HS-27A (cell line): ENCODE measurements around the gene RDH16.

Source experiments
- DNase-seq: peaks from one replicate; pipeline ENCODE4 v3.0.0-alpha.2; 2012; ENCODE audit warnings: low read depth, missing footprints

RDH16 gene, protein sequence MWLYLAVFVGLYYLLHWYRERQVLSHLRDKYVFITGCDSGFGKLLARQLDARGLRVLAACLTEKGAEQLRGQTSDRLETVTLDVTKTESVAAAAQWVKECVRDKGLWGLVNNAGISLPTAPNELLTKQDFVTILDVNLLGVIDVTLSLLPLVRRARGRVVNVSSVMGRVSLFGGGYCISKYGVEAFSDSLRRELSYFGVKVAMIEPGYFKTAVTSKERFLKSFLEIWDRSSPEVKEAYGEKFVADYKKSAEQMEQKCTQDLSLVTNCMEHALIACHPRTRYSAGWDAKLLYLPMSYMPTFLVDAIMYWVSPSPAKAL

GRCh38 chr12:56957229-56958052 lies at the start of gene RDH16:
Gene RDH16 (minus strand): TSS chr12:56957608. CDS start chr12:56957462, 146 bp downstream.
- no peak for DNase-seq

DNA sequence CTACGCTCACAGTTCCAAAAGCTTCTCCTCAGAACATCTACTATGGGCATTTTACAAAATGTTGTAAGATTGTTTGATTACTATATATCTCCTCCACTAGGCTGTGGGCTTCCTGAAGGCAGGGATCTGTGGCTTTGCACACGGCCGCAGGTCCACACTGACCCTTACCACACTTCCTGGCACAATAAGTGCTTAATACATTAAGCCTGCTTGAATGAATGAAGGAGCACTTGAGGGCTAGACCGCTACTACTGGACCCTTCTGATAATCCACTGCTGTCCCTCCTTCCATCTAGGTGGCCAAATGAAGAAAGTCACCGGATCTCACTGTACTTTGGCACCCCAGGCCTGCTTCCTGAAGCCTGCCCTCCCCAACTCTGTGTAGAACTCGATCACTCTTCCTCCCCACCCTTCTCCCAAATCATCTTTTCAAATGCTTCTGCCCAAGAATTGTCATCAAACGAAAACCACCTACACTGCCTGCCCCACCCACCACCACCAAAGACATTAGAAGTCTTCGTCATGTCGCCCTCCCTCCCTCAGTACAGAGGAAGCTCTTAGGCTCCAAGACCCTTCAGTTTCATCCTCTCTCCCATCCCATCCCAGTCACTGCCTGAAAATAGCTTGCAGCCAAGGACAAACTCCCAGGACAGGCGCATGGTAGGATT lies 49.5 kb upstream of the RDH16 start:
- DNase-seq: no peak

GRCh38 chr12:57005980-57006808 lies 48.8 kb upstream of the RDH16 start, which contains the start of gene ZBTB39:
Gene ZBTB39 (minus strand): TSS chr12:57006546. CDS start chr12:57004917, 1,629 bp downstream.
- DNase-seq: no peak

GRCh38 chr12:57004651-57005050 lies 47.2 kb upstream of the RDH16 start:
- DNase-seq: no peak

DNA sequence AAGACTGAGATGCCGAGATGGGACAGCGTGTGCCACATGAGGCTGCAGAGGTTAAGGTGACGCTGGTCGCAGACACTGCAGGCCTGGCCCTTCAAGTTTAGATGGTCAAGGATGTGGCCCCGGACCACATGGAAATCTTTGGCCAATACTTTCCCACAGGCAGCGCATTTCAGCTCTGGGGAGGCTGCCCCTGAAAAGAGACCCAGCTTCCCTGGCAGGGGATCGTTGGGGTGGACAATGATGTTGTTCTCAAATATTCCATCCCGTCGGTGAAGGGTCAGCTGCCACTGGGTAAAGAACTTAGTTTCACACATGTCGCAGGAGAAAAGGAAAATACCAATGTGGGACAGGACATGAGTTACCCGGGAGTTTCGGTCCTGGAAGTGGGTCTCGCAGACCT lies 46.0 kb upstream of the RDH16 start:
- DNase-seq: no peak

DNA sequence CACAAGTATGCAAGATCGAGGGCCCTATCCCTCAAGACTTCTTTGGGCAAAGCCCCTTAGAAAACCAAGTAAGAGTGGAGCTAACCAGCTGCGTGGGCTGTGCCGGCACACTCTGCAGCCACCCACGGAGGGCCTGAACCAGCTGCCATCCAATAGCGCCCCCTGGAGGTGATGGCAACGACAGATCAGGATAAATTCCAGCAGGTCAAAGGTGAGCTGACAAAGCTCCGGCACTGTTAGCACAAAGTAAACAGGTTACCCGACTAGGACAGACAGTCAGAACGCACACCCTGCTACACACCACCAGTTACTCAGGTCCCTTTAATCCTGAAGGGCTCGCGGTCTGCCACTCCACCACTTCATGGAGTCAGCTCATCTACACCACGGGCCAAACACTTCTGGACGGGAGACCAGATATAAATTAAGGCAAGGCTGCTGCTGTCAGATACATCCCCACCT lies 44.1 kb upstream of the RDH16 start:
- no peak for DNase-seq

DNA sequence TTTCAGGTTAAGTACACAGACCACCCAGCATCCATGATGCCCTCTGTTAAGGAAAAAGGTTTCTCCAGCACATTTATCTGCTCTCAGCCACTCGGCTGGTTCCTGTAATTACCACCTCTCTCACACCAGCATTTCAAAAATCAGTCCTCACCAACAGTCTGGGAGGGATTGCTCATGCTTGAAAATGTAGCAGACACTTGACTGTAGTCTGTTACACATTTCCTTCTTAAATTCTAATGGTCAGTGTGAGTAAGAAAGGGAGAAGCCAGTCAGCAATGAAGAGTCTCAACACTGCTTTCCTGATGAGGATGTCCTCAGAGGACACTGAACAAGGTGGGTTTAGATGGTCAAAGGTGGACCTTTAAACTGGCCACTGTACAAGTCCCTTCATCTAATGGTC lies 43.0 kb upstream of the RDH16 start:
- no peak for DNase-seq

GRCh38 chr12:56999456-56999855 lies 42.0 kb upstream of the RDH16 start:
- DNase-seq: no peak

DNA sequence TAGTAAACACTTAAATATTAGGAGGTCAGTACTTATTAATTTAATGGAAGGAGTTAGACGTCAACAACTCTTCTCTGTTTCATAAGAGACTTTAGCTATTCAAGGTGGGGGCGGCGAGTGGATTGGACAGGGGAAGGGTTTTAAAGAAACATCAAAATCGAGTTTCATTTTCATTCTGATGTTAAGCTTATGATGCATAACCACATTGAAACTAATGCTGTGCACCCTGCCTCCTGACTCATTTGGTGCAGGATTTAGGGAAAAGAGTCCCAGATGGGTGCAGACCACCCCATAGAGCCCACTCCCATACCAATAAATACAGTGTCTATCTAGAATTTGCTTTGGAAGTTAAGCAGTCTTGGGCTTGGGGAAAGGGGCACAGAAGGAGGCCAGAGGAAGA lies 41.6 kb upstream of the RDH16 start:
- DNase-seq: no peak

- no peak for DNase-seq
Measured at GRCh38 chr12:56998316-56998715, 40.9 kb upstream of the RDH16 start.

DNA sequence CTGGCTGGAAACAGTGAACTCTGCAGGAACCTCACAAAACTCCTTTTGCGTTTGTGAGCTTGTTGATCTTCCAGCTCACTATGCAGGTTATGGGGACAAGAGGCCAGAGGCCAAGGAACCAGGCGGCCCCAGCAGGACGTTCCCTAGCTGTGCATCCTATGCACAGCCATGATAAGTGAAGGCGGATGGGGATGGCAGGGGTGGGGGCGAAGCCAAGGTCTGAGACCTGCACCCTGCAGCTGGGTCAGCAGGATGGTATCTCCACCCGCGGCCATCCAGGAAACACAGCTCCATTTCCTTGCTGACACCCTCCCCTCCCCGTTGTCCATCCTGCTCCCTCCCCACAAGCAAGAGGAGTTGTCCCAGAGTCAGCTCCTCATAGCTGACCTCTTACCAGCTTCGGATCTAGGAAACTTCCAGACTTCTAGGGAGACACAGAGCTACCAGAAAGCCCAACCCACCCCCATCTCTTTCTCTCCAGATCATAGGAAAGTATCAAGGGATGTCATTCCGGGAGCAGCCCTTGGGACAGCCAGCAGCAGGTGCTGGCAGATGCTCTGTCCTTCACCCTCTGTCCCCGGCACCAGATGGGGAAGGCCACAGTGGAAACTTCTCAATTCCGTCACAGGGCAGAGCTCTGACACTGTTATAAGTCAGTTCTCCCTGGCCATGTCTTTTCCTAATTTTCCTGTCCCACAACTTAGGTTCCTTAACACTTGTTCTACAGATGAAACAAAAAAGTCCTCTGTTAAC lies 39.6 kb upstream of the RDH16 start:
- no peak for DNase-seq

DNA sequence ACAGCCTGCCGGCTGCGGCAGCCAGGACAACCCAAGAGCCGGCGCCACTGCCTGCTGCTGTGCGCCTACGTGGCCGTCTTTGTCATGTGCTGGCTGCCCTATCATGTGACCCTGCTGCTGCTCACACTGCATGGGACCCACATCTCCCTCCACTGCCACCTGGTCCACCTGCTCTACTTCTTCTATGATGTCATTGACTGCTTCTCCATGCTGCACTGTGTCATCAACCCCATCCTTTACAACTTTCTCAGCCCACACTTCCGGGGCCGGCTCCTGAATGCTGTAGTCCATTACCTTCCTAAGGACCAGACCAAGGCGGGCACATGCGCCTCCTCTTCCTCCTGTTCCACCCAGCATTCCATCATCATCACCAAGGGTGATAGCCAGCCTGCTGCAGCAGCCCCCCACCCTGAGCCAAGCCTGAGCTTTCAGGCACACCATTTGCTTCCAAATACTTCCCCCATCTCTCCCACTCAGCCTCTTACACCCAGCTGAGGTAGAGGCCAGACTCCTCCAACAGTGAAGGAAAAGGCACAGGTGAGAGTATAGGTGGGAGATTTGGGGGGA lies 38.6 kb upstream of the RDH16 start:
- no peak for DNase-seq

DNA sequence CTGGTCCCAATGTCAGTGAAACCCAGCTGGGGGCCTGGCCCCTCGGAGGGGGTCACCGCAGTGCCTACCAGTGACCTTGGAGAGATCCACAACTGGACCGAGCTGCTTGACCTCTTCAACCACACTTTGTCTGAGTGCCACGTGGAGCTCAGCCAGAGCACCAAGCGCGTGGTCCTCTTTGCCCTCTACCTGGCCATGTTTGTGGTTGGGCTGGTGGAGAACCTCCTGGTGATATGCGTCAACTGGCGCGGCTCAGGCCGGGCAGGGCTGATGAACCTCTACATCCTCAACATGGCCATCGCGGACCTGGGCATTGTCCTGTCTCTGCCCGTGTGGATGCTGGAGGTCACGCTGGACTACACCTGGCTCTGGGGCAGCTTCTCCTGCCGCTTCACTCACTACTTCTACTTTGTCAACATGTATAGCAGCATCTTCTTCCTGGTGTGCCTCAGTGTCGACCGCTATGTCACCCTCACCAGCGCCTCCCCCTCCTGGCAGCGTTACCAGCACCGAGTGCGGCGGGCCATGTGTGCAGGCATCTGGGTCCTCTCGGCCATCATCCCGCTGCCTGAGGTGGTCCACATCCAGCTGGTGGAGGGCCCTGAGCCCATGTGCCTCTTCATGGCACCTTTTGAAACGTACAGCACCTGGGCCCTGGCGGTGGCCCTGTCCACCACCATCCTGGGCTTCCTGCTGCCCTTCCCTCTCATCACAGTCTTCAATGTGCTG lies 38.0 kb upstream of the RDH16 start:
- DNase-seq: no peak

DNA sequence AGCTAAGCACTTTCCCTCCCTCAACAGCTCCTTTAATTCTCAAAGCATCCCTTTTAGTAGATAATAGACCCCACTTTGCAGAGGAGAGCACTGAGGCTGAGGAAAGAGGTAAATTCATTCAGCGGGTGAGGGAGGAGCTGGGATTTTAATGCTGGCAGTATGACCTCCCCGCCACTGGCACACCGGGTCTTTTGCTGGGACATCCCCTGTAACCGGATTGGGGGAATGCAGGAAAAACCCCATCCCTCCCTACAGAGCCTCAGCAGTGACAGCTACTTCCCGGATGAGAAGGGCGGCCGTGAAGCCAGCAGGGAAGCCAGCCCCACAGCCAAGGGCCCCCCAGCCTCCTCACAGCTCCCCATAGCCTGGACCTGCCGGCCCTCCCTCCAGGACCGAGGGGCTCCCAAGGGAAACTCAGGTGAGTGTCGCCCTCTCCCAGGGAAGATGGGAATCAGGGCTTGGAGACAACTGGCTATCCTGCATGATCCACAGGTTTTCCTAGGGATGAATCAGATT lies 36.9 kb upstream of the RDH16 start:
- DNase-seq: no peak

DNA sequence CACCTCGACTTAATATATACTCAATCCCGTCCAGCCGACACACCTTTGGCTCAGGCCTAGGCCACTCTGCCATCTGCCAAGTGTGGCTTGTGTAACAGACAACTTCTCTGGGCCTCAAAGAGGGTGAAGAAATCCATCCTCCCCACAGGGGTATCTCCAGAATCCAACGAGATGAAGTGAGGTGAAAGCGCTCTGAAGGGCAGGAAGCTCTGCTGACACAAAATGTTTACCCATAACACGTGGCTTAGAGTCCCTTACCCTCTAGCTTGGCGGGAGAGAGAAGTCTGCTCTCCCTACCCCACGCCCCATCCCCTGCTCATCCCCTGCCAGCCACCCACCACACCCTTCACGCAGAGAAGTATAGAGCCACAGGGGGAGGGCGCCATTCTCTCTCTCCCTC lies 35.9 kb upstream of the RDH16 start:
- no peak for DNase-seq

GRCh38 chr12:56991319-56992246 lies 34.2 kb upstream of the RDH16 start:
- DNase-seq: no peak

DNA sequence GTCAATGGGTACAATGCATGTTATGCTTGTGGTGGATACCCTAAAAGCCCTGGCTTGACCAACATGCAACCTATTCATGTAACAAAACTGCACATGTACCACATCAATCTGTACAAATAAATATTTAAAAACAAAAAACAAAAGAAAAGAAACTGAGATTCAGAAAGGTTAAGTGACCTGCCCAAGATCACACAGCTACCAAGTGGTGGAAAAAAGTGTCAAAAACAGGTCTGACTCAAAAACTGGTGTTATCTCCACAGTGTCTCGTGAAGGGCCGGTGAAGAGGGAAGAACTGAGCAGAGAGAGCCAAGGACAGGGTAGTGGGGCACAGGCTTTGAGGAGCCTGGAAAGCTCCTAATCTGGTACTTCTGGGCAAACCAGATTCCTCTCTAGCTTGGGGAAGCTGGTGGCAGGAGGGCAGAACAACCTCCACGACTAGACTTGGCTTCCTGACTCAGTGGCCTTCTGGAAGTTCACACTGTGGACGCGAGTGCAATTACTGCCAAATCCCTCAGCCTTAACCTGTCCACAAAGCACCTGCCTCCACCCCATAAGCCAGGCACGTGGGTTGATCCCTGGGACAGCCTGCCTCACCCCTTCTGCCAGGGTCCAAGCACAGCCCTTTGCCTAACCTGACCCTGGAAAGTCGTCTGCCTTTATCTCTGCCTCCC lies 33.4 kb upstream of the RDH16 start:
- no peak for DNase-seq
